Measurements from ENCODE around the gene SV2C. TPM values are rescaled to one million over a fixed set of nuclear protein-coding genes. Genes with fewer than 3 reads are reported as not detected.
"Not testable (repeated sequence)": the region's sequence is repeated elsewhere in the genome, so short reads cannot be mapped to it uniquely, and the experiment has no call there.

Gene SV2C
- total RNA-seq, 2 donors from 2014 or later = 0.04 to 0.15 TPM

DNA sequence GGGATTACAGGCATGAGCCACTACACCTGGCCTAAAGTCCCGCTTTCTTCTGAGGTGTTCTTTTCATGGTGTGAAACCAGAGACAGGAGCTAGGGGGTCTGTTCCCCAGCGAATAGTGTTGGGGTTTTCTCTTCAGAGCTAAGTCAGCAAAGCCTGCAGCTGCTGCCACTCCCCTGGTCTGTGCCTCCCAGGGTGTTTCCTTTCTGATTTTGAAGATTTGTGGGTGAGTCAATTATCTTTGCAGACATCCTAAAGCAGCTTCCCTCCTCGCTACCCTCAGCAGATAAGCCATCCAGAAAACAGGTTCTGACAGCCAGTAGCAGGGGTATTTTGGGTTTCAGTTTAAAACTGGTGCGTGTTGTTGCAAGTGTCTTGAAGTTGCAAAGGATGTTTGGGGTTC lies 247.9 kb downstream of the SV2C start:
- H3K4me1 ChIP-seq = peaks cover 0 to 8% of the 10 kb centered on the region in 2 donors
- no peaks in the 10 kb centered on the region for H3K36me3 ChIP-seq
- no peaks in the 10 kb centered on the region for H3K27me3 ChIP-seq
- no peaks in the 10 kb centered on the region for H3K9me3 ChIP-seq
- H3K4me3 ChIP-seq = no peak overlapping the region
- TF ChIP-seq, protein P1, sequence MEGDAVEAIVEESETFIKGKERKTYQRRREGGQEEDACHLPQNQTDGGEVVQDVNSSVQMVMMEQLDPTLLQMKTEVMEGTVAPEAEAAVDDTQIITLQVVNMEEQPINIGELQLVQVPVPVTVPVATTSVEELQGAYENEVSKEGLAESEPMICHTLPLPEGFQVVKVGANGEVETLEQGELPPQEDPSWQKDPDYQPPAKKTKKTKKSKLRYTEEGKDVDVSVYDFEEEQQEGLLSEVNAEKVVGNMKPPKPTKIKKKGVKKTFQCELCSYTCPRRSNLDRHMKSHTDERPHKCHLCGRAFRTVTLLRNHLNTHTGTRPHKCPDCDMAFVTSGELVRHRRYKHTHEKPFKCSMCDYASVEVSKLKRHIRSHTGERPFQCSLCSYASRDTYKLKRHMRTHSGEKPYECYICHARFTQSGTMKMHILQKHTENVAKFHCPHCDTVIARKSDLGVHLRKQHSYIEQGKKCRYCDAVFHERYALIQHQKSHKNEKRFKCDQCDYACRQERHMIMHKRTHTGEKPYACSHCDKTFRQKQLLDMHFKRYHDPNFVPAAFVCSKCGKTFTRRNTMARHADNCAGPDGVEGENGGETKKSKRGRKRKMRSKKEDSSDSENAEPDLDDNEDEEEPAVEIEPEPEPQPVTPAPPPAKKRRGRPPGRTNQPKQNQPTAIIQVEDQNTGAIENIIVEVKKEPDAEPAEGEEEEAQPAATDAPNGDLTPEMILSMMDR (IDR thresholded peaks at IDR 0.05) = no peak
- DNase-seq (ENCODE audit: low spot score) = no peak
- H3K27ac ChIP-seq = no peak overlapping the region

DNA sequence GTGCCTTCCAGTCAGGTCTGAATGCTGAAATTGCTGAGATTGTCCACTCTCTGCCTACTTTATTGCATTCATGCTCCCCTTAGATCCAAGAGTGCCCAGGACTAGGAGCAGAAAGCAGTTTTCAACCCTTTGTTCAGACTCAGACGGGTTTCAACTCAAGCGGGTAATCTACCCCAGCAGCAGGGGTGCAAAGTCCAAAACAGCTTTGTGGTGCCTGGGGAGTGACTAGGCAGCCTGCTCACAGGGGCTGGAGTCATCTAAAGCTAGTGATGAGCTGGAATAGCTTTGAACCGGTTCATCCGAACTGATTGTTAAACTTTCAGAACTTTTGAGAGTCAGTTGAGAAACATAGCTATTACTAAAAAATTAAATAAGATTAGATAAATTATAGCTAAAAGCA lies 248.9 kb downstream of the SV2C start:
- H3K27ac ChIP-seq = no peak overlapping the region
- DNase-seq (ENCODE audit: low spot score) = no peak
- TF ChIP-seq, protein P1 (IDR thresholded peaks at IDR 0.05) = no peak

DNA sequence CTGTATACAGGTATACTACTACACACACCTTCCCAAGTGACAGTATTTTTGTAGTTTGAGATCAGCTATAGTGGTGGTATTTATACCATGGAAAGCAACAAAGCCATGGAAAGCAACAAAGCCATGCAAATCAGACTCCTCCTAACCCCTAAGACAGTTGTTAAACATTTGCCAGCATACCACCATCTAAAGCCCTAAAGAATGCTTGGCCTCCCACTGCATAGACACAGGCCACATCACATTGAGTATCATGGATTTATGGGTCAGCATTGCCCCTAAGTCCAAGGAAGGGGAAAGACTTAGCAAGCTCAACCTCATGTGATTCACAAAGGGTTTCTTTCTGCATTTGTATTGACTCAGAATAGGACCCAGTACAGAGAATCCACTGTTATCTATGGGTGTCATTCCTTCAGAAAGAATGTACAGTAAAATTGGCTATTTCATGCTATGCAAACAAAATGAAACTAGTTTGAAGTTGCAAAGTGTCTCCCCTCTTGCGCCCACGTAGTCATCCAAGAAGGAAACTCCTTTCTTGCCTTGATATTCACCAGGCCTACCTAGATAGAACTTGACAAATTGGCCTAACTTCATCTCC lies 249.5 kb downstream of the SV2C start:
- Histone ChIP-seq H3K4me1 (no peaks in the 10 kb centered on the region), H3K27me3 (no peaks in the 10 kb centered on the region), H3K27ac (no peak overlapping the region), H3K36me3 (no peaks in the 10 kb centered on the region), H3K9me3 (no peaks in the 10 kb centered on the region), H3K4me3 (no peak overlapping the region)
- TF ChIP-seq, protein P1 (IDR thresholded peaks at IDR 0.05) = no peak
- DNase-seq (ENCODE audit: low spot score) = no peak

More for the DNA sequence above, 248.9 kb downstream of the SV2C start:
- no peaks in the 10 kb centered on the region for H3K27me3 ChIP-seq
- H3K9me3 ChIP-seq = no peaks in the 10 kb centered on the region
- H3K4me3 ChIP-seq = no peak overlapping the region
- H3K36me3 ChIP-seq = no peaks in the 10 kb centered on the region
- no peaks in the 10 kb centered on the region for H3K4me1 ChIP-seq

DNA sequence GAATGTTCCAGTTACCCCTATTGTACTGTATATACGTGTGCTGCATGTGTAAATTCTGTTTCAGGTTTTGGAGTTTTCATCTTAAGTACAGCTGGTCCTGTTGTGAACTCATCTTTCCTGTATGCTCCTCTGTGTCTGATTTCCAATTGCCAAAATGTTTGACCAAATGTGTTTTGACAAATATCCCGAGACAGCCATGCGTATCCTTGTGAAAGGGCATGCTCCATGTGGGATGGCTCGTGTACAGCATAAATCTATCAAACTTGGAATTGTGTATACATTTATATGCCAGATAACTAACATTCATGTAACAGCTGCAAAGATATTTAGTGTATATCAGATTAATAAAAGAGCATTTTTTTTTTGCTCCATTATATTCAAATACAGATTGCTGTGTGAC lies 250.4 kb downstream of the SV2C start:
- TF ChIP-seq, protein P1 (IDR thresholded peaks at IDR 0.05) = no peak
- no peak for DNase-seq (ENCODE audit: low spot score)
- Histone ChIP-seq H3K4me1 (no peaks in the 10 kb centered on the region), H3K36me3 (no peaks in the 10 kb centered on the region), H3K27ac (no peak overlapping the region), H3K27me3 (no peaks in the 10 kb centered on the region), H3K9me3 (no peaks in the 10 kb centered on the region), H3K4me3 (no peak overlapping the region)

DNA sequence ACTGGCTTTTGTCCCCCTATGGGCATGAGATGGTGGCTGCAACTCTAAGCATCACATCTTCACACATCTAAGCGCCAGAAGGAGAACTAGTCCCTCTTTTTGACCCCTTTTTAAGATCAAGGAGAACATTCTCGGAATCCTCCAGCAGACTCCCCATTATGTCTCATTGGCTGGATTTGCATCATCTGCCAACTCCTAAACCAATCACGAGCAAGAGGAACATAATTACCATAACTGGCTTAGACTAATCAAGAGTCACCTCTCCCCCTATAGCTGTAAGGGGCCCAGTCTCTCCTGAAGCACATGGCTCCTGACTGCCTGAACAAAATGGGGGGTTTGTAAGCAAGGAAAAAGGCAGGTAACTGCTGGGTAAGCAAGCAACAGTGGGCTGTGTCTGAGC lies 251.4 kb downstream of the SV2C start:
- Histone ChIP-seq H3K4me1 (no peaks in the 10 kb centered on the region), H3K4me3 (no peak overlapping the region), H3K27me3 (no peaks in the 10 kb centered on the region), H3K27ac (no peak overlapping the region), H3K9me3 (no peaks in the 10 kb centered on the region), H3K36me3 (no peaks in the 10 kb centered on the region)
- no peak for DNase-seq (ENCODE audit: low spot score)
- TF ChIP-seq, protein P1 (IDR thresholded peaks at IDR 0.05) = no peak

DNA sequence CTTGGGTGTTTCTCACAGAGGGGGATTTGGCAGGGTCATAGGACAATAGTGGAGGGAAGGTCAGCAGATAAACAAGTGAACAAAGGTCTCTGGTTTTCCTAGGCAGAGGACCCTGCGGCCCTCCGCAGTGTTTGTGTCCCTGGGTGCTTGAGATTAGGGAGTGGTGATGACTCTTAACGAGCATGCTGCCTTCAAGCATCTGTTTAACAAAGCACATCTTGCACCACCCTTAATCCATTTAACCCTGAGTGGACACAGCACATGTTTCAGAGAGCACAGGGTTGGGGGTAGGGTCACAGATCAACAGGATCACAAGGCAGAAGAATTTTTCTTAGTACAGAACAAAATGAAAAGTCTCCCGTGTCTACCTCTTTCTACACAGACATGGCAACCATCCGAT lies 252.3 kb downstream of the SV2C start:
- not testable (repeated sequence) for H3K9me3 ChIP-seq, H3K4me1 ChIP-seq

DNA sequence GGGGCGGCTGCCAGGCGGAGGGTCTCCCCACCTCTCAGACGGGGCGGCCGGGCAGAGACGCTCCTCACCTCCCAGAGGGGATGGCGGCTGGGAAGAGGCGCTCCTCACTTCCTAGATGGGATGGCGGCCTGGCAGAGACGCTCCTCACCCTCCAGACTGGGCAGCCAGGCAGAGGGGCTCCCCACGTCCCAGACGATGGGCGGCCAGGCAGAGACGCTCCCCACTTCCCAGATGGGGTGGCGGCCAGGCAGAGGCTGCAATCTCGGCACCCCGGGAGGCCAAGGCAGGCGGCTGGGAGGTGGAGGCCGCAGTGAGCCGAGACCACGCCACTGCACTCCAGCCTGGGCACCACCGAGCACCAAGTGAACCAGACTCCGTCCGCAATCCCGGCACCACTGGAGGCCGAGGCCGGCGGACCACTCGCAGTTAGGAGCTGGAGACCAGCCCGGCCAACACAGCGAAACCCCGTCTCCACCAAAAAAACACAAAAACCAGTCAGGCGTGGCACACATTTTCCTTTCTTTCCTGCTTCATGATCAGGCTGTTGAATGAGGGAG lies 253.1 kb downstream of the SV2C start:
- not testable (repeated sequence) for H3K27me3 ChIP-seq; H3K27ac ChIP-seq; H3K4me3 ChIP-seq; H3K4me1 ChIP-seq; H3K36me3 ChIP-seq; DNase-seq (ENCODE audit: low spot score); H3K9me3 ChIP-seq

More for the DNA sequence above, 252.3 kb downstream of the SV2C start:
- H3K27me3 ChIP-seq; DNase-seq (ENCODE audit: low spot score); H3K4me3 ChIP-seq; H3K27ac ChIP-seq; H3K36me3 ChIP-seq: not testable (repeated sequence)
